ENCODE results near the gene MAST4.

Gene MAST4

GRCh38 chr5:67004730-67005350 is 408.6 kb downstream of the MAST4 start:
- no peak for DNase-seq

- no peak for DNase-seq
Measured at GRCh38 chr5:67005737-67006499, 409.7 kb downstream of the MAST4 start.

- DNase-seq = no peak
Measured at GRCh38 chr5:67006500-67006848, 410.3 kb downstream of the MAST4 start.

- DNase-seq = no peak
Measured at GRCh38 chr5:67009028-67009427, 412.8 kb downstream of the MAST4 start.

- no peak for DNase-seq
Measured at GRCh38 chr5:67010684-67011409, 414.7 kb downstream of the MAST4 start.

GRCh38 chr5:67011422-67011821 is 415.2 kb downstream of the MAST4 start:
- no peak for DNase-seq

- no peak for DNase-seq
Measured at GRCh38 chr5:67012171-67012570, 416.0 kb downstream of the MAST4 start.

GRCh38 chr5:67013719-67014118 is 417.5 kb downstream of the MAST4 start:
- DNase-seq = no peak

GRCh38 chr5:67014191-67014590 is 418.0 kb downstream of the MAST4 start:
- DNase-seq = no peak

- no peak for DNase-seq
Measured at GRCh38 chr5:67014957-67015400, 418.8 kb downstream of the MAST4 start.

- DNase-seq = no peak
Measured at GRCh38 chr5:67015541-67016191, 419.5 kb downstream of the MAST4 start.

- no peak for DNase-seq
Measured at GRCh38 chr5:67019065-67019845, 423.1 kb downstream of the MAST4 start.

GRCh38 chr5:67020096-67020615 is 424.0 kb downstream of the MAST4 start:
- DNase-seq = no peak

- no peak for DNase-seq
Measured at GRCh38 chr5:67021031-67021430, 424.8 kb downstream of the MAST4 start.

- no peak for DNase-seq
Measured at GRCh38 chr5:67021521-67021920, 425.3 kb downstream of the MAST4 start.

- no peak for DNase-seq
Measured at GRCh38 chr5:67021962-67022361, 425.8 kb downstream of the MAST4 start.

- DNase-seq = no peak
Measured at GRCh38 chr5:67025457-67025856, 429.3 kb downstream of the MAST4 start.

- no peak for DNase-seq
Measured at GRCh38 chr5:67026278-67026677, 430.1 kb downstream of the MAST4 start.

- no peak for DNase-seq
Measured at GRCh38 chr5:67027171-67027570, 431.0 kb downstream of the MAST4 start.

- no peak for DNase-seq
Measured at GRCh38 chr5:67028371-67028770, 432.2 kb downstream of the MAST4 start.

GRCh38 chr5:67028941-67029340 is 432.7 kb downstream of the MAST4 start:
- DNase-seq = no peak

- DNase-seq = no peak
Measured at GRCh38 chr5:67029481-67029880, 433.3 kb downstream of the MAST4 start.
